HEK293T (cell line): Measurements from ENCODE around the gene JPH2.

Experiments used
- BHLHE40 ChIP-seq: fragments of 450-650 bp; IDR thresholded peaks from 2 replicates; pipeline ENCODE4 v1.6.1; 2016; ENCODE audit warnings: mild to moderate bottlenecking, moderate library complexity, borderline replicate concordance
- ELF4 ChIP-seq: fragments of 450-650 bp; IDR thresholded peaks from 2 replicates; pipeline ENCODE4 v1.6.1; 2017; ENCODE audit warnings: antibody characterized with exemption
- FOXA1 ChIP-seq: fragments of 450-650 bp; IDR thresholded peaks from 2 replicates; pipeline ENCODE4 v1.6.1; 2016; ENCODE audit warnings: mild to moderate bottlenecking
- FOXK2 ChIP-seq: fragments of 450-650 bp; IDR thresholded peaks from 2 replicates; pipeline ENCODE4 v1.6.1; 2016; ENCODE audit warnings: mild to moderate bottlenecking
- FOXM1 ChIP-seq: fragments of 450-650 bp; IDR thresholded peaks from 2 replicates; pipeline ENCODE4 v1.6.1; 2017; ENCODE audit warnings: mild to moderate bottlenecking, borderline replicate concordance
- L3MBTL2 ChIP-seq: fragments of 450-650 bp; conservative IDR thresholded peaks from 2 replicates; pipeline ENCODE4 v1.6.1; 2016; ENCODE audit warnings: mild to moderate bottlenecking
- LEF1 ChIP-seq: fragments of 450-650 bp; IDR thresholded peaks from 2 replicates; pipeline ENCODE4 v1.6.1; 2017; ENCODE audit warnings: mild to moderate bottlenecking, borderline replicate concordance
- PKNOX1 ChIP-seq: fragments of 450-650 bp; IDR thresholded peaks from 2 replicates; pipeline ENCODE4 v1.6.1; 2016
- SP1 ChIP-seq: fragments of 450-650 bp; IDR thresholded peaks from 2 replicates; pipeline ENCODE4 v1.6.1; 2017
- SUZ12 ChIP-seq: fragments of 450-650 bp; IDR thresholded peaks from 2 replicates; pipeline ENCODE4 v1.6.1; 2016; ENCODE audit warnings: mild to moderate bottlenecking
- TARDBP ChIP-seq: fragments of 450-650 bp; IDR thresholded peaks from 2 replicates; pipeline ENCODE4 v1.6.1; 2016
- ZNF384 ChIP-seq: fragments of 450-650 bp; IDR thresholded peaks from 2 replicates; pipeline ENCODE4 v1.6.1; 2016

- no peak for TF ChIP-seq SP1
- TF ChIP-seq ELF4: no peak
- TF ChIP-seq FOXM1: no peak
- no peak for TF ChIP-seq BHLHE40
- no peak for TF ChIP-seq FOXA1
- TF ChIP-seq TARDBP: no peak
- no peak for TF ChIP-seq FOXK2
- no peak for TF ChIP-seq ZNF384
- TF ChIP-seq SUZ12: no peak
- TF ChIP-seq L3MBTL2: no peak
- TF ChIP-seq PKNOX1: no peak
- no peak for TF ChIP-seq LEF1
These were observed at the start of gene JPH2 for GRCh38 chr20:44187054-44187771.
